Endothelial cell of umbilical vein (primary cell): ENCODE results near the gene C1orf198. TPM values are rescaled to one million over a fixed set of nuclear protein-coding genes. Genes with fewer than 3 reads are reported as not detected.

Experiments used
- BruUV-seq: library from RNA; stranded (reverse); fragments of 400-500 nt; replicated peaks from 2 replicates; lab custom pipeline; 2021; lab: Mats Ljungman, UMichigan
- CTCF ChIA-PET: fragments of 300-600, 350-600 bp; sonication (Branson Sonifier 250); formaldehyde crosslinking; loops from one replicate; lab custom pipeline; 2021; ENCODE audit warnings: antibody characterized with exemption, inconsistent platforms; lab: Charles Lee
- POLR2A ChIA-PET: fragments of 300-600, 350-600 bp; sonication (Branson Sonifier 250); formaldehyde crosslinking; loops from one replicate; lab custom pipeline; 2021; ENCODE audit warnings: antibody characterized with exemption, inconsistent platforms; lab: Charles Lee
- DNase-seq: peaks from one replicate; pipeline ENCODE4 v3.0.0-alpha.2; 2011; ENCODE audit warnings: low read depth, low spot score
- FAIRE-seq: peaks from 2 replicates; lab custom pipeline; 2011; peaks lifted over from hg19 to GRCh38; lab: Jason Lieb, UNC
- H2AFZ ChIP-seq: 2 replicates; pipeline ENCODE4 v1.6.0; 2012; ENCODE audit warnings: low read depth, low read length, control low read depth, inconsistent platforms
- H3K27ac ChIP-seq: 2 replicates; pipeline ENCODE4 v1.5.1; 2011; ENCODE audit warnings: low read depth, mild to moderate bottlenecking, control low read depth, low read length, moderate library complexity; ENCODE audit not compliant: insufficient read depth
- H3K27me3 ChIP-seq, 2 experiments: 2 replicates each; pipeline versions ENCODE4 v1.6.0 to v1.6.1; 2011; ENCODE audit warnings: low read length in 2 of 2, mixed read lengths in 1 of 2; ENCODE audit not compliant: control insufficient read depth in 2 of 2, insufficient read depth in 2 of 2
- H3K36me3 ChIP-seq, 2 experiments: 2 replicates in 1 of 2; 3 replicates in 1 of 2; pipeline ENCODE4 v1.5.1; 2011; ENCODE audit warnings: low read length in 2 of 2, mild to moderate bottlenecking in 1 of 2, moderate library complexity in 1 of 2; ENCODE audit not compliant: control insufficient read depth in 2 of 2, insufficient read depth in 2 of 2; ENCODE audit errors: extremely low read depth in 1 of 2
- H3K4me1 ChIP-seq: 3 replicates; pipeline ENCODE4 v1.5.1; 2011; ENCODE audit warnings: mild to moderate bottlenecking, low read length; ENCODE audit not compliant: control insufficient read depth, insufficient read depth; ENCODE audit errors: extremely low read depth
- H3K4me2 ChIP-seq: 2 replicates; pipeline ENCODE4 v1.6.1; 2011; ENCODE audit warnings: low read length, control low read depth, mixed read lengths; ENCODE audit not compliant: insufficient read depth
- H3K4me3 ChIP-seq, 3 experiments: fragments of 200-600 bp in 1 of 3; sonication (generic), shearing (Covaris generic) in 1 of 3; replicated peaks in 1 of 3; 2 replicates each; pipeline ENCODE4 v1.5.1; 2011 to 2016; ENCODE audit warnings: control low read depth in 3 of 3, low read length in 3 of 3, mild to moderate bottlenecking in 2 of 3, inconsistent platforms in 1 of 3, low read depth in 1 of 3, moderate library complexity in 1 of 3; ENCODE audit not compliant: insufficient read depth in 1 of 3
- H3K79me2 ChIP-seq: 2 replicates; pipeline ENCODE4 v1.6.0; 2012; ENCODE audit warnings: low read length, inconsistent platforms; ENCODE audit not compliant: control insufficient read depth, insufficient read depth
- H3K9ac ChIP-seq: replicated peaks from 2 replicates; pipeline ENCODE3; 2011; ENCODE audit warnings: low read length, control low read depth; ENCODE audit not compliant: insufficient read depth; ENCODE audit errors: extremely low read depth
- H3K9me1 ChIP-seq: replicated peaks from 3 replicates; pipeline ENCODE4 v1.6.0; 2011; ENCODE audit warnings: mild to moderate bottlenecking, low read length; ENCODE audit not compliant: control insufficient read depth, insufficient read depth; ENCODE audit errors: extremely low read depth
- H3K9me3 ChIP-seq: replicated peaks from 2 replicates; pipeline ENCODE4 v1.5.1; 2012; ENCODE audit warnings: low read length, inconsistent platforms; ENCODE audit not compliant: control insufficient read depth, insufficient read depth
- H4K20me1 ChIP-seq: replicated peaks from 2 replicates; pipeline ENCODE3; 2011; ENCODE audit warnings: mild to moderate bottlenecking, low read length; ENCODE audit not compliant: control insufficient read depth, insufficient read depth; ENCODE audit errors: extremely low read depth
- CTCF ChIP-seq, 2 donors: IDR thresholded peaks; 1 replicate in 1 of 2; 2 replicates in 1 of 2; pipeline ENCODE4 v1.5.1; 2011; ENCODE audit warnings: low read length in 2 of 2, mild to moderate bottlenecking in 2 of 2, moderate library complexity in 2 of 2, control low read depth in 1 of 2, inconsistent platforms in 1 of 2, low read depth in 1 of 2; ENCODE audit not compliant: insufficient read depth in 1 of 2; ENCODE audit errors: extremely low read depth in 1 of 2
- EZH2 ChIP-seq: IDR thresholded peaks from 2 replicates; pipeline ENCODE4 v1.6.1; 2012; ENCODE audit warnings: borderline replicate concordance, low read depth, mild to moderate bottlenecking, moderate library complexity, low read length, inconsistent platforms; ENCODE audit not compliant: severe bottlenecking
- FOS ChIP-seq: IDR thresholded peaks from 2 replicates; pipeline ENCODE4 v1.6.1; 2011; ENCODE audit warnings: mild to moderate bottlenecking, low read length, moderate library complexity, borderline replicate concordance; ENCODE audit not compliant: insufficient read depth
- GATA2 ChIP-seq: IDR thresholded peaks from 2 replicates; pipeline ENCODE4 v1.7.0; 2011; ENCODE audit warnings: low read depth, mild to moderate bottlenecking, moderate library complexity, mixed read lengths, low read length; ENCODE audit not compliant: insufficient read length, insufficient read depth
- JUN ChIP-seq: IDR thresholded peaks from 2 replicates; pipeline ENCODE4 v1.6.1; 2011; ENCODE audit warnings: borderline replicate concordance, low read depth; ENCODE audit not compliant: insufficient read length, insufficient read depth
- MAX ChIP-seq: IDR thresholded peaks from 2 replicates; pipeline ENCODE4 v1.6.1; 2011; ENCODE audit not compliant: insufficient read depth, insufficient read length
- MYC ChIP-seq: IDR thresholded peaks from one replicate; pipeline ENCODE4 v1.6.1; 2011; ENCODE audit warnings: mild to moderate bottlenecking, low read depth, low read length
- POLR2A ChIP-seq: IDR thresholded peaks from 2 replicates; pipeline ENCODE4 v1.6.1; 2012; ENCODE audit warnings: low read depth, mild to moderate bottlenecking, control low read depth, low read length
- POLR2AphosphoS5 ChIP-seq: IDR thresholded peaks from 2 replicates; pipeline ENCODE4 v1.6.1; 2012; ENCODE audit warnings: low read depth, mild to moderate bottlenecking, control low read depth, low read length, moderate library complexity; ENCODE audit not compliant: insufficient read depth
- dilution Hi-C: fragments of 300-500 bp; cut with MboI; formaldehyde crosslinking; loops from one replicate; pipeline ENCODE4 v1.15.0; 2019; ENCODE audit warnings: low sequenced_read_pairs; ENCODE audit not compliant: extremely low pct_ligation_motif_present
- intact Hi-C: fragments of 100-400 bp; cut with micrococcal nuclease; formaldehyde crosslinking; loops from one replicate; pipeline ENCODE4 v1.10.0; 2022
- polyA plus RNA-seq, 4 experiments: library from polyadenylated mRNA; depleted of rRNA in 3 of 4; stranded (reverse) in 3 of 4; unstranded in 1 of 4; fragments of >200 nt; gene quantifications; 2 replicates each; pipeline versions ENCODE4 v1.2.1 to v1.2.3, GENCODE V29; 2011 to 2012; ENCODE audit warnings: missing spikeins in 1 of 4
- total RNA-seq: library from RNA; stranded (reverse); gene quantifications from 2 replicates; pipeline ENCODE4 v1.2.3, GENCODE V29; 2021

Gene C1orf198
- total and polyA plus RNA-seq, 2 donors (not counting 3 experiments of a cell fraction or from before 2014, with no cell fraction given): 21.2 to 29.2 TPM

DNA sequence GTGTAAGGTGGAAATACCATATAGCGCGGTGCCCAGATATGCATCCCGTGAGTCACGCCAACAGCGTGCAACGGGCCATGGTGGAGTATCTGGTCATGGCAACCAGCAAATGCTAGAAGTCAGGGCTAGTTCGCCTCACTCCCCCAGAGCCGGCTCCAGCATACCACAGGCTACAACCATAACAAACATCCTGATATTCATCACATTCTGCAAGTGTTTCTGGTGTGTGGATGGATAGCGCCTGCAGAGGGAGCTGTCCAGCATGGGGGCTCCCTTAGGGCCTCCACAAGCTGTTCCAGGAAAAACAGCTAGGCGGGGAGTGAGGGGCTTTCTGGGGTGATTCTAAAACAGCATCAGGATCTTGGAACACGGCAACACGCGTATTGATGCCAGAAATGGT, 6.8 kb downstream of the C1orf198 start:
- ChIA-PET POLR2A (no interaction called here), CTCF (interaction anchor here (1.3 kb wide), 1 partner anchor 11 kb away, joined by 4 read pairs; no protein-coding TSS in a partner anchor)
- Histone ChIP-seq H3K27me3 (no peaks in the 10 kb centered on the region), H3K4me2 (no peak overlapping the region), H3K9me1 (no peaks in the 10 kb centered on the region), H2AFZ (no peak overlapping the region), H3K36me3 (no peaks in the 10 kb centered on the region), H3K4me3 (no peak overlapping the region), H4K20me1 (no peaks in the 10 kb centered on the region), H3K9ac (no peak overlapping the region), H3K79me2 (no peaks in the 10 kb centered on the region), H3K9me3 (no peaks in the 10 kb centered on the region), H3K4me1 (peaks cover 5% of the 10 kb centered on the region), H3K27ac (no peak overlapping the region)
- DNase-seq: no peak
- intact Hi-C loops: no loop called here
- TF ChIP-seq CTCF (IDR thresholded peaks at IDR 0.05; ENCODE audit: extremely low read depth in 1 of 2, insufficient read depth in 1 of 2, low read depth in 1 of 2, low read length in 2 of 2) (no peak), EZH2 (no peak), POLR2A (no peak), MAX (no peak), MYC (no peak), POLR2AphosphoS5 (no peak), JUN (no peak), GATA2 (no peak), FOS (no peak)
- no peak for FAIRE-seq
- no TSS peak for BruUV-seq
- dilution Hi-C loops: no loop called here
